Ishikawa (cell line): ENCODE data around the gene ACHE.

Source experiments
- CEBPB ChIP-seq: IDR thresholded peaks from 2 replicates; pipeline ENCODE4 v1.6.1; 2012
- CREB1 ChIP-seq: IDR thresholded peaks from 2 replicates; pipeline ENCODE4 v1.6.1; 2012; ENCODE audit warnings: low read depth
- EGR1 ChIP-seq: IDR thresholded peaks from 2 replicates; pipeline ENCODE4 v1.6.1; 2012
- EP300 ChIP-seq: IDR thresholded peaks from 2 replicates; pipeline ENCODE4 v1.6.1; 2012; ENCODE audit warnings: borderline replicate concordance
- RAD21 ChIP-seq: IDR thresholded peaks from 2 replicates; pipeline ENCODE4 v1.6.1; 2012; ENCODE audit warnings: low read depth
- TAF1 ChIP-seq: IDR thresholded peaks from 2 replicates; pipeline ENCODE4 v1.6.1; 2012; ENCODE audit warnings: low read depth, mild to moderate bottlenecking
- TCF12 ChIP-seq: IDR thresholded peaks from 2 replicates; pipeline ENCODE4 v1.6.1; 2012; ENCODE audit warnings: low read depth
- YY1 ChIP-seq: IDR thresholded peaks from 2 replicates; pipeline ENCODE4 v1.6.1; 2012; ENCODE audit warnings: low read depth
- ZBTB7A ChIP-seq: IDR thresholded peaks from 2 replicates; pipeline ENCODE4 v1.6.1; 2012; ENCODE audit warnings: low read depth
- TF ChIP-seq, protein P1 (sequence below): IDR thresholded peaks from 2 replicates; pipeline ENCODE4 v1.6.1; 2012; ENCODE audit warnings: low read depth, mild to moderate bottlenecking
- TF ChIP-seq, protein P2 (sequence below): IDR thresholded peaks from 2 replicates; pipeline ENCODE4 v1.6.1; 2012

DNA sequence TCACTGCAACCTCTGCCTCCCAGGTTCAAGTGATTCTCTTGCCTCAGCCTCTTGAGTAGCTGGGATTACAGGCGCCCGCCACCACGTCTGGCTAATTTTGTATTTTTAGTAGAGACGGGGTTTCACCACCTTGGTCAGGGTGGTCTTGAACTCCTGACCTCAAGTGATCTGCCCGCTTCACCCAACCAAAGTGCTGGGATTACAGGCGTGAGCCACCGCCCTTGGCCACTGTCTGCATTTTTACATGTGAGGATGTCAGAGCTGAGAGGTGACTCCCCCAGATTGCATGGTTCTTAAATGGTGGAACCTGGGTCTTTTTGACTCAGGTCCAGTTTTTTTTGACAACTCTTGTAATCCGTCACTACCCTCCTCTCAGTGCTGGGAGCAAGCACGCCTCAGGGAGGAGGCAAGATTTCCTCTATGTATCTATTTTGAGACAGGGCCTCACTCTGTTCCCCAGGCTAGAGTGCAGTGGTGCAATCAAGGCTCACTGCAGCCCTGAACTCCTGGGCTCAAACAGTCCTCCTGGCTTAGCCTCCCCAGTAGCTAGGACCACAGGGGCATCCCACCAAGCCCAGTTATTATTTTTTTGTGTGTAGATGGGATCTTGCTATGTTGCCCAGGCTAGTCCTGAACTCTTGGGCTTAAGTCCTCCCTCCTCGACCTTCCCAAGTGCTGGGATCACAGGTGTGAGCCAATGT, 21.9 kb downstream of the ACHE start:
- TF ChIP-seq EP300 (no peak), YY1 (no peak), TAF1 (no peak), TCF12 (no peak), ZBTB7A (no peak), CEBPB (no peak), EGR1 (no peak), RAD21 (no peak), CREB1 (no peak)
- TF ChIP-seq, protein P1, sequence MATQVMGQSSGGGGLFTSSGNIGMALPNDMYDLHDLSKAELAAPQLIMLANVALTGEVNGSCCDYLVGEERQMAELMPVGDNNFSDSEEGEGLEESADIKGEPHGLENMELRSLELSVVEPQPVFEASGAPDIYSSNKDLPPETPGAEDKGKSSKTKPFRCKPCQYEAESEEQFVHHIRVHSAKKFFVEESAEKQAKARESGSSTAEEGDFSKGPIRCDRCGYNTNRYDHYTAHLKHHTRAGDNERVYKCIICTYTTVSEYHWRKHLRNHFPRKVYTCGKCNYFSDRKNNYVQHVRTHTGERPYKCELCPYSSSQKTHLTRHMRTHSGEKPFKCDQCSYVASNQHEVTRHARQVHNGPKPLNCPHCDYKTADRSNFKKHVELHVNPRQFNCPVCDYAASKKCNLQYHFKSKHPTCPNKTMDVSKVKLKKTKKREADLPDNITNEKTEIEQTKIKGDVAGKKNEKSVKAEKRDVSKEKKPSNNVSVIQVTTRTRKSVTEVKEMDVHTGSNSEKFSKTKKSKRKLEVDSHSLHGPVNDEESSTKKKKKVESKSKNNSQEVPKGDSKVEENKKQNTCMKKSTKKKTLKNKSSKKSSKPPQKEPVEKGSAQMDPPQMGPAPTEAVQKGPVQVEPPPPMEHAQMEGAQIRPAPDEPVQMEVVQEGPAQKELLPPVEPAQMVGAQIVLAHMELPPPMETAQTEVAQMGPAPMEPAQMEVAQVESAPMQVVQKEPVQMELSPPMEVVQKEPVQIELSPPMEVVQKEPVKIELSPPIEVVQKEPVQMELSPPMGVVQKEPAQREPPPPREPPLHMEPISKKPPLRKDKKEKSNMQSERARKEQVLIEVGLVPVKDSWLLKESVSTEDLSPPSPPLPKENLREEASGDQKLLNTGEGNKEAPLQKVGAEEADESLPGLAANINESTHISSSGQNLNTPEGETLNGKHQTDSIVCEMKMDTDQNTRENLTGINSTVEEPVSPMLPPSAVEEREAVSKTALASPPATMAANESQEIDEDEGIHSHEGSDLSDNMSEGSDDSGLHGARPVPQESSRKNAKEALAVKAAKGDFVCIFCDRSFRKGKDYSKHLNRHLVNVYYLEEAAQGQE = no peak
- TF ChIP-seq, protein P2, sequence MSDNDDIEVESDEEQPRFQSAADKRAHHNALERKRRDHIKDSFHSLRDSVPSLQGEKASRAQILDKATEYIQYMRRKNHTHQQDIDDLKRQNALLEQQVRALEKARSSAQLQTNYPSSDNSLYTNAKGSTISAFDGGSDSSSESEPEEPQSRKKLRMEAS = no peak
